Activated T-cell treated with anti-CD3 and anti-CD28 coated beads, Interleukin-2, amount 50 U/mL, for 24 hours (primary cell): ENCODE data around the gene ZGLP1.
"Not testable (repeated sequence)": the region's sequence is repeated elsewhere in the genome, so short reads cannot be mapped to it uniquely, and the experiment has no call there.

Experiments used
- DNase-seq: peaks from one replicate; pipeline ENCODE4 v3.0.0-alpha.2; 2020
- H3K27ac Mint-ChIP-seq: 2 replicates; pipeline ENCODE4 v1.8.0; 2020; ENCODE audit warnings: mild to moderate bottlenecking, mixed read lengths
- H3K27me3 Mint-ChIP-seq: 2 replicates; pipeline ENCODE4 v1.8.0; 2020; ENCODE audit warnings: mixed read lengths
- H3K36me3 Mint-ChIP-seq: 2 replicates; pipeline ENCODE4 v1.8.0; 2020; ENCODE audit warnings: low read depth, mixed read lengths
- H3K4me1 Mint-ChIP-seq: 2 replicates; pipeline ENCODE4 v1.8.0; 2020; ENCODE audit warnings: low read depth, mixed read lengths
- H3K4me3 Mint-ChIP-seq: 2 replicates; pipeline ENCODE4 v1.8.0; 2020; ENCODE audit warnings: mild to moderate bottlenecking, moderate library complexity, mixed read lengths
- H3K9me3 Mint-ChIP-seq: 2 replicates; pipeline ENCODE4 v1.8.0; 2020; ENCODE audit warnings: mixed read lengths

ZGLP1 gene

GRCh38 chr19:10283301-10284064, 26.1 kb downstream of the ZGLP1 start:
- H3K36me3 Mint-ChIP-seq, result peaks cover 65% of the 10 kb centered on the region

GRCh38 chr19:10282043-10282442, 27.6 kb downstream of the ZGLP1 start:
- not testable (repeated sequence) for H3K27ac Mint-ChIP-seq, H3K4me3 Mint-ChIP-seq, H3K27me3 Mint-ChIP-seq, H3K9me3 Mint-ChIP-seq, DNase-seq
- Mint-ChIP-seq H3K36me3 (peaks cover 79% of the 10 kb centered on the region), H3K4me1 (peaks cover 35% of the 10 kb centered on the region)

More at GRCh38 chr19:10283301-10284064, 26.1 kb downstream of the ZGLP1 start:
- DNase-seq, result no peak
- no peaks in the 10 kb centered on the region for H3K9me3 Mint-ChIP-seq
- H3K27ac Mint-ChIP-seq, result no peak overlapping the region
- H3K4me1 Mint-ChIP-seq, result peaks cover 39% of the 10 kb centered on the region
- H3K4me3 Mint-ChIP-seq, result no peak overlapping the region
- peaks cover 16% of the 10 kb centered on the region for H3K27me3 Mint-ChIP-seq

- Mint-ChIP-seq H3K4me3 (no peak overlapping the region), H3K36me3 (peaks cover 73% of the 10 kb centered on the region), H3K27ac (peak overlapping the region; percentile 31), H3K27me3 (no peaks in the 10 kb centered on the region), H3K4me1 (peaks cover 19% of the 10 kb centered on the region), H3K9me3 (no peaks in the 10 kb centered on the region)
- DNase-seq, result no peak
Observed at GRCh38 chr19:10279737-10280442, 29.7 kb downstream of the ZGLP1 start.

- Mint-ChIP-seq H3K9me3 (no peaks in the 10 kb centered on the region), H3K27me3 (no peaks in the 10 kb centered on the region), H3K36me3 (peaks cover 73% of the 10 kb centered on the region), H3K4me1 (peaks cover 25% of the 10 kb centered on the region), H3K4me3 (no peak overlapping the region), H3K27ac (no peak overlapping the region)
- DNase-seq, result no peak
Observed at GRCh38 chr19:10278935-10279334, 30.7 kb downstream of the ZGLP1 start.

GRCh38 chr19:10277795-10278589, 31.6 kb downstream of the ZGLP1 start:
- H3K27me3 Mint-ChIP-seq, result no peaks in the 10 kb centered on the region
- peaks cover 26% of the 10 kb centered on the region for H3K4me1 Mint-ChIP-seq
- H3K36me3 Mint-ChIP-seq, result peaks cover 66% of the 10 kb centered on the region
- H3K9me3 Mint-ChIP-seq, result no peaks in the 10 kb centered on the region
- no peak for DNase-seq
- H3K4me3 Mint-ChIP-seq, result no peak overlapping the region
- no peak overlapping the region for H3K27ac Mint-ChIP-seq

- no peaks in the 10 kb centered on the region for H3K9me3 Mint-ChIP-seq
- H3K4me3 Mint-ChIP-seq, result no peak overlapping the region
- H3K4me1 Mint-ChIP-seq, result peaks cover 51% of the 10 kb centered on the region
- H3K27me3 Mint-ChIP-seq, result no peaks in the 10 kb centered on the region
- peaks cover 66% of the 10 kb centered on the region for H3K36me3 Mint-ChIP-seq
- peak overlapping the region; percentile 65 for H3K27ac Mint-ChIP-seq
- no peak for DNase-seq
Observed at GRCh38 chr19:10274589-10274988, 35.0 kb downstream of the ZGLP1 start.

GRCh38 chr19:10271543-10272086, 38.0 kb downstream of the ZGLP1 start:
- H3K4me1 Mint-ChIP-seq, result peaks cover 42% of the 10 kb centered on the region
- peak overlapping the region; percentile 97 for H3K27ac Mint-ChIP-seq
- peaks cover 38% of the 10 kb centered on the region for H3K36me3 Mint-ChIP-seq
- peak overlapping the region; percentile 86 for H3K4me3 Mint-ChIP-seq
- H3K27me3 Mint-ChIP-seq, result no peaks in the 10 kb centered on the region
- H3K9me3 Mint-ChIP-seq, result no peaks in the 10 kb centered on the region
- DNase-seq, result peak; percentile 64

- H3K9me3 Mint-ChIP-seq, result no peaks in the 10 kb centered on the region
- H3K4me3 Mint-ChIP-seq, result peak within 1 kb of the TSS; percentile 86
- peaks cover 42% of the 10 kb centered on the region for H3K4me1 Mint-ChIP-seq
- H3K27me3 Mint-ChIP-seq, result no peaks in the 10 kb centered on the region
- H3K36me3 Mint-ChIP-seq, result peaks cover 37% of the 10 kb centered on the region
- DNase-seq, result peak; percentile 85
- peak within 1 kb of the TSS; percentile 97 for H3K27ac Mint-ChIP-seq
Observed at GRCh38 chr19:10270616-10271394, 38.8 kb downstream of the ZGLP1 start, which contains the start of gene ICAM1. ICAM1 (plus strand) TSS chr19:10271120; CDS start chr19:10271160, 40 bp downstream.

GRCh38 chr19:10270180-10270615, 39.4 kb downstream of the ZGLP1 start:
- H3K27ac Mint-ChIP-seq, result peak overlapping the region; percentile 97
- H3K4me1 Mint-ChIP-seq, result peaks cover 42% of the 10 kb centered on the region
- no peaks in the 10 kb centered on the region for H3K9me3 Mint-ChIP-seq
- no peaks in the 10 kb centered on the region for H3K27me3 Mint-ChIP-seq
- peak overlapping the region; percentile 86 for H3K4me3 Mint-ChIP-seq
- H3K36me3 Mint-ChIP-seq, result peaks cover 34% of the 10 kb centered on the region
- peak; percentile 81 for DNase-seq

- peaks cover 27% of the 10 kb centered on the region for H3K36me3 Mint-ChIP-seq
- peak overlapping the region; percentile 86 for H3K4me3 Mint-ChIP-seq
- peaks cover 37% of the 10 kb centered on the region for H3K4me1 Mint-ChIP-seq
- H3K27ac Mint-ChIP-seq, result peak overlapping the region; percentile 97
- H3K9me3 Mint-ChIP-seq, result no peaks in the 10 kb centered on the region
- DNase-seq, result peak; percentile 93
- H3K27me3 Mint-ChIP-seq, result no peaks in the 10 kb centered on the region
Observed at GRCh38 chr19:10269333-10270179, 40.1 kb downstream of the ZGLP1 start.

- no peaks in the 10 kb centered on the region for H3K27me3 Mint-ChIP-seq
- peaks cover 19% of the 10 kb centered on the region for H3K36me3 Mint-ChIP-seq
- H3K9me3 Mint-ChIP-seq, result no peaks in the 10 kb centered on the region
- no peak for DNase-seq
- H3K27ac Mint-ChIP-seq, result no peak overlapping the region
- peaks cover 33% of the 10 kb centered on the region for H3K4me1 Mint-ChIP-seq
- no peak overlapping the region for H3K4me3 Mint-ChIP-seq
Observed at GRCh38 chr19:10268071-10268470, 41.5 kb downstream of the ZGLP1 start.

- Mint-ChIP-seq H3K9me3 (no peaks in the 10 kb centered on the region), H3K27ac (no peak overlapping the region), H3K4me1 (peaks cover 22% of the 10 kb centered on the region), H3K36me3 (peaks cover 8% of the 10 kb centered on the region), H3K4me3 (no peak overlapping the region), H3K27me3 (no peaks in the 10 kb centered on the region)
- no peak for DNase-seq
Observed at GRCh38 chr19:10266706-10267105, 42.9 kb downstream of the ZGLP1 start.

- Mint-ChIP-seq H3K4me3 (no peak overlapping the region), H3K9me3 (no peaks in the 10 kb centered on the region), H3K36me3 (peaks cover 24% of the 10 kb centered on the region), H3K4me1 (peaks cover 30% of the 10 kb centered on the region), H3K27me3 (no peaks in the 10 kb centered on the region), H3K27ac (no peak overlapping the region)
- no peak for DNase-seq
Observed at GRCh38 chr19:10262771-10263170, 46.8 kb downstream of the ZGLP1 start.
